Uterus (tissue), 2 donors: ENCODE results near the gene PRRG3.

Experiments
- POLR2A ChIP-seq, 2 donors: fragments of 450-650 bp; IDR thresholded peaks; one replicate each; pipeline ENCODE4 v1.6.1; 2016; ENCODE audit warnings: antibody characterized with exemption in 2 of 2, mild to moderate bottlenecking in 1 of 2, moderate library complexity in 1 of 2
- TF ChIP-seq, protein P1 (sequence below), 4 experiments: fragments of 200-600 bp in 2 of 4; fragments of 450-650 bp in 2 of 4; sonication (generic) in 2 of 4; IDR thresholded peaks; one replicate each; pipeline ENCODE4 v1.5.1; 2016 to 2019; ENCODE audit warnings: antibody characterized with exemption in 4 of 4, mild to moderate bottlenecking in 2 of 4, moderate library complexity in 1 of 4

- TF ChIP-seq, protein P1, sequence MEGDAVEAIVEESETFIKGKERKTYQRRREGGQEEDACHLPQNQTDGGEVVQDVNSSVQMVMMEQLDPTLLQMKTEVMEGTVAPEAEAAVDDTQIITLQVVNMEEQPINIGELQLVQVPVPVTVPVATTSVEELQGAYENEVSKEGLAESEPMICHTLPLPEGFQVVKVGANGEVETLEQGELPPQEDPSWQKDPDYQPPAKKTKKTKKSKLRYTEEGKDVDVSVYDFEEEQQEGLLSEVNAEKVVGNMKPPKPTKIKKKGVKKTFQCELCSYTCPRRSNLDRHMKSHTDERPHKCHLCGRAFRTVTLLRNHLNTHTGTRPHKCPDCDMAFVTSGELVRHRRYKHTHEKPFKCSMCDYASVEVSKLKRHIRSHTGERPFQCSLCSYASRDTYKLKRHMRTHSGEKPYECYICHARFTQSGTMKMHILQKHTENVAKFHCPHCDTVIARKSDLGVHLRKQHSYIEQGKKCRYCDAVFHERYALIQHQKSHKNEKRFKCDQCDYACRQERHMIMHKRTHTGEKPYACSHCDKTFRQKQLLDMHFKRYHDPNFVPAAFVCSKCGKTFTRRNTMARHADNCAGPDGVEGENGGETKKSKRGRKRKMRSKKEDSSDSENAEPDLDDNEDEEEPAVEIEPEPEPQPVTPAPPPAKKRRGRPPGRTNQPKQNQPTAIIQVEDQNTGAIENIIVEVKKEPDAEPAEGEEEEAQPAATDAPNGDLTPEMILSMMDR (IDR thresholded peaks at IDR 0.05) = no peak
- TF ChIP-seq POLR2A (IDR thresholded peaks at IDR 0.05) = no peak
Measured at GRCh38 chrX:151710457-151710856, 15.2 kb downstream of the PRRG3 start.
